GM12801 (cell line): ENCODE measurements around the gene ARHGAP24.

Source experiments
- CTCF ChIP-seq: IDR thresholded peaks from one replicate; pipeline ENCODE4 v1.5.1; 2011; ENCODE audit warnings: control low read depth; ENCODE audit not compliant: insufficient read length; ENCODE audit errors: extremely low read depth

ARHGAP24 gene

GRCh38 chr4:85865256-85865655 lies 390.3 kb downstream of the ARHGAP24 start:
- no peak for TF ChIP-seq CTCF

DNA sequence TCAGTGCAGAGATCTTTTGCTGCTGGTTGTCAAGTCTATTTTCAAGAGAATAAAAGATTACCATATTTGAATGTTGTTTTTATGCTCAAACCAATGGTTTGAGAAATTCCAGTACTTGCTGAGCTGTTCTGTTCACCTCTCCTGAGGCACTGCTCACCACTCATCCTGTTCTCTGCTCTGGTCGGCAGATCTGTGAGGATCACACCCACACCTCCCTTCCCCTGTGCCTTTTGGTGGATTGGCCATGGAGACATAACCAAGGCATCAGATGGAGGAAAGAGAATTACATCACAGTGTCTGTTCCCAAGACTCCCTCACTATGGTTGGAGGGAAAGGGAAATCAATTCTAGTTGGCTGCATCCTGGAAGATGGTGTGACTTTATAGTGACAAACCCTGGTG lies 391.6 kb downstream of the ARHGAP24 start:
- no peak for TF ChIP-seq CTCF

DNA sequence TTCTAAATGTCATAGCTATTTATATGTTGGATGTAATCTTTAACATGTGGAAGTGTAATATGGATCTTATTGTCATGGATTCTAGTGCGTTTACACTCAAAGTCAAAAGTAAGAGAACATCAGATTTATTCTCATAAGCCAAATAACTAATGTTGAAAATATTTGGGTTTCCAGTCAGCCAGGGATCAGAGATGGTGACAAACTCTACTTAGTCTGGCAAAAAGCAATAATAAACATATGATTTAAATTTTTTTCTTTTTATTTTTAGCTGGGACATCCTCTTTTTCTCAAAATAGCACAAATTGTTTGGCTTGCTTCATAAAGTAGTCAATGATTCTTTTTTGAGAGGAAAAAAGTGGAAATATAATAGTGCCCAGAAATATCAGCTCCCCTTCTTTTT lies 392.3 kb downstream of the ARHGAP24 start:
- TF ChIP-seq CTCF, result no peak

GRCh38 chr4:85869181-85869580 lies 394.2 kb downstream of the ARHGAP24 start:
- no peak for TF ChIP-seq CTCF

DNA sequence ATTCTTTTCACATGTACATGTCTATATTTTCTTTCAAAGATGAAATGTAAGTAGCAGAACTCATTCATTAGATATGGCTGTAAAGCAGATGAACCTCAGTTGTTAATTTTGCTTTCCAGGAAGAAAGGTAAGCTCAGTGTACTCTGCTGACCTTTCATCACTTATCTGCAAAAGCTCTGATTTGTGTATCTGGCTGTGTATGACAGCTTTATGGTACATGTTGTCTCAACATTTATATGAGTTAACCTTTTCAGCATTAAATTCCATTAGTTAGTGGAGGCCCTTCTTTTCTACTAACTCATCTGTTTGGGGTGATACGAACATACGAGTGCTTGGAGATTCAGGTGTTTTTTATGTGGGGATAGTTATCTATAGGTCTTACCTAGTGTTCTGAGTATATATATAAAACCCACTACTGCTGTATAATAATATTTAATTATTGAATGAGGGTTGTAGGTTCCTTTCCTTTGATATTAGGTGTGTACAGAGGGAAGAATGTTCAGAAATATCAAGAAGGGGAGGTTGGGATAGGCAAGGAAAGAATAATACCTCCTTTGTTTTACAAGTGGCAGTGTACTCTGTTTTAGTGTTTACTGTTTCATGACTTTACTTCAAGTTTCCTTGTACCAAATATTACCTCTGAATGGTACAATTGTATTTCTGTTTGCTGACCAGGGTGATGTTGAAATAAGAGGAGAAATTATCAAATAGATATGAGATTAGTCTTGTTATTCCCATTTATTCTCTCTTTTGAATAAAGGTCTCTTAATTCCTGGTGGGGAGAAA lies 395.5 kb downstream of the ARHGAP24 start:
- no peak for TF ChIP-seq CTCF

GRCh38 chr4:85873566-85873965 lies 398.6 kb downstream of the ARHGAP24 start:
- no peak for TF ChIP-seq CTCF

DNA sequence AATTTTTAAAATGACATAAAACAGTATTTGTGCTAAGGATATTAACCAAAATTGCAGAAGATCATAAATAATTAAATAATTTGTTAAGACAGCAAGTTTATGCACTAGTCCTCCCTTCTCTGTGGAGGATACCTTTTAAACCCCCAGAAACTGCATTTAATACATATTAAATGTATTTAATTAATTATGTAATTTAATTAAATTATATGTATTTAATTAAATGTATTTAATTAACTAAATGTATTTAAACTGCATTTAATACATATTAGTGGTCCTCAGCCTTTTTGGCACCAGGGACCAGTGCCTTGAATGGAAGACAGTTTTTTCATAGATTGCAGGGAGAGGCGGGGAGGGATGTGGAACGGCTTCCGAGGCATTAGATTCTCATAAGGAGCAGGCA lies 404.6 kb downstream of the ARHGAP24 start:
- no peak for TF ChIP-seq CTCF

DNA sequence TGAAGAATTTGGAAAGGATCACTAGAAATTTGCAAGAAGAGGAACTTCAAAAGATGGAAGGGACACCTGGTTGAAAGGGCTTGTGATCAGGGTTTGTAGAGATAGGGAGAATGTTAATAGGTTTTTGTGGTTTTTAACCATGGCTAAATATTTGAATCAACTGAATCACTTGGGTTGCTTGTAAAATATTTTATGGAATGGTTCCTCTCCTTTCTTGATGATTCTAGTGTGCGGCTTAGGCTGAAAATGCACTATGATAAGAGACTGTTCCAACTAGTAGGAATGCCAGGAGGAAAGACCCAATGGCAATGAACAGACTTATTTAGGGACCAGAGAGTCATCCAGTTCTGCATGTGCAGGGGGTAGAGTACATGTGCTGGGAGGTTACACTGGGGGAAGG lies 408.2 kb downstream of the ARHGAP24 start:
- TF ChIP-seq CTCF, result no peak
